ENCODE data around the gene C21orf58. TPM values are rescaled to one million over a fixed set of nuclear protein-coding genes. Genes with fewer than 3 reads are reported as not detected.
A peak's percentile ranks its signal among the peaks of the same experiment; 100 is the strongest.

C21orf58 gene
- total RNA-seq, 2 donors from 2014 or later, result 19.6 to 37.4 TPM

DNA sequence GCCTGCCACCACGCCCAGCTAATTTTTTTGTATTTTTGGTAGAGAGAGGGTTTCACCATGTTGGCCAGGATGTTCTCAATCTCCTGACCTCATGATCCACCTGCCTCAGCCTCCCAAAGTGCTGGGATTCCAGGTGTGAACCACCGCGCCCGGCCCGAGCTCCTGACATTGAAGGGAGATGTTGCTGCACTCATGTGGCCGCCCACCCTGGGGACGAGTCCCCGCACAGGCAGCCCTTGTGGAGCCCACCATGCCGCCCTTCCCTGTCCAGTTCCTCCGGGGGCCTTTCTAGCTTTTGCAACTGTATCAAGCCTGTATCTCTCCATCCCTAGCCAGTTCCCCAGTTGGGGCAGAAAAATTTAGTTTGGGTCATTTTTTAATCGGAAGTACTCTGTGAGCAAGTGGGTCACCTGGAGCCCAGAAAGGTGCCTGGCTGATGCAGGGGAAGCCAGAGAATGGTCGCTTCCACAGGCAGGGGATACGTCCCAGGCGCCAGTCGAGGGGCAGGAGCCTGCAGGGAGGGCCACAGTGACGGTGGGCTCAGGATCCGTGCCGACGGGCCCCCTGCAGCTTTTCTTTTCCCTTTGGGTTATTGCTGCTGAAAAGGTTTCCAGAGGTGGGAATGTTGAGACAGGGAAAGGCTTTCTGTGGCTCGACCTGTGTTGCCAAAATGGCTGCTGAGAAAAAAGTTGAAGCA is 20.7 kb upstream of the C21orf58 start:
- H3K27me3 Mint-ChIP-seq (ENCODE audit: insufficient read depth), result no peaks in the 10 kb centered on the region

DNA sequence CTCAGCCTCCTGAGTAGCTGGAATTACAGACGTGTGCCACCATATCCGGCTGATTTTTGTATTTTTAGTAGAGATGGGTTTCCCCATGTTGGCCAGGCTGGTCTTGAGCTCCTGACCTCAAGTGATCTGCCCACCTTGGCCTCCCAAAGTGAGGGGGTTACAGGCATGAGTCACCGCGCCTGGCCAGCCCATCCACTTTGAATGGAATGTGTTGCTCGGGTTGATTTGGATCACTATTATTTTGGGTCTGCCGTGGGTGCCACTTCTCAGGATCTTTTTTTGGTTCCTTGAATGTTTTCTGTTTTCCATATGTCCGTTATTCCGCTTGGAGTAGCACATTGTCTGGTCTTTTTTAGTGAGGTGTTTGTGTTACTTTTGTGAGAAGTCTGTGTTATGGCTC is 17.3 kb upstream of the C21orf58 start:
- Histone ChIP-seq H3K4me1 (ENCODE audit: control insufficient read depth, insufficient read depth, low read length) (no peaks in the 10 kb centered on the region), H3K9ac (ENCODE audit: extremely low read depth, low read length, poor library complexity, severe bottlenecking) (no peak overlapping the region), H3K36me3 (ENCODE audit: control insufficient read depth, insufficient read depth, low read length) (peaks cover 56% of the 10 kb centered on the region), H3K9me3 (ENCODE audit: control insufficient read depth, low read length) (no peaks in the 10 kb centered on the region), H3K4me3 (ENCODE audit: low read length) (no peak overlapping the region), H3K27ac (ENCODE audit: low read depth, low read length) (no peak overlapping the region), H3K27me3 (ENCODE audit: control insufficient read depth, insufficient read depth, low read length, poor library complexity, severe bottlenecking) (no peaks in the 10 kb centered on the region)
- Mint-ChIP-seq H3K4me3 (no peak overlapping the region), H3K4me1 (no peaks in the 10 kb centered on the region), H3K9me3 (no peaks in the 10 kb centered on the region), H3K36me3 (ENCODE audit: low read depth) (peaks cover 80% of the 10 kb centered on the region), H3K27me3 (ENCODE audit: insufficient read depth) (no peaks in the 10 kb centered on the region), H3K27ac (no peak overlapping the region)
- 98 to 100% methylated on average over 2 to 8 of the region's 8 CpGs for WGBS, 2 experiments (ENCODE audit: insufficient coverage in 1 of 2, insufficient read length in 1 of 2)
- TF ChIP-seq, protein P1, sequence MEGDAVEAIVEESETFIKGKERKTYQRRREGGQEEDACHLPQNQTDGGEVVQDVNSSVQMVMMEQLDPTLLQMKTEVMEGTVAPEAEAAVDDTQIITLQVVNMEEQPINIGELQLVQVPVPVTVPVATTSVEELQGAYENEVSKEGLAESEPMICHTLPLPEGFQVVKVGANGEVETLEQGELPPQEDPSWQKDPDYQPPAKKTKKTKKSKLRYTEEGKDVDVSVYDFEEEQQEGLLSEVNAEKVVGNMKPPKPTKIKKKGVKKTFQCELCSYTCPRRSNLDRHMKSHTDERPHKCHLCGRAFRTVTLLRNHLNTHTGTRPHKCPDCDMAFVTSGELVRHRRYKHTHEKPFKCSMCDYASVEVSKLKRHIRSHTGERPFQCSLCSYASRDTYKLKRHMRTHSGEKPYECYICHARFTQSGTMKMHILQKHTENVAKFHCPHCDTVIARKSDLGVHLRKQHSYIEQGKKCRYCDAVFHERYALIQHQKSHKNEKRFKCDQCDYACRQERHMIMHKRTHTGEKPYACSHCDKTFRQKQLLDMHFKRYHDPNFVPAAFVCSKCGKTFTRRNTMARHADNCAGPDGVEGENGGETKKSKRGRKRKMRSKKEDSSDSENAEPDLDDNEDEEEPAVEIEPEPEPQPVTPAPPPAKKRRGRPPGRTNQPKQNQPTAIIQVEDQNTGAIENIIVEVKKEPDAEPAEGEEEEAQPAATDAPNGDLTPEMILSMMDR (conservative IDR thresholded peaks at IDR 0.05), result no peak
- no peak for DNase-seq

More for the DNA sequence above, 20.7 kb upstream of the C21orf58 start:
- WGBS, 2 experiments (ENCODE audit: insufficient coverage in 1 of 2, insufficient read length in 1 of 2), result 90 to 94% methylated on average over 18 to 20 of the region's 20 CpGs
- H3K27ac Mint-ChIP-seq, result peak overlapping the region; percentile 48
- no peak overlapping the region for H3K4me3 ChIP-seq (ENCODE audit: low read length)
- H3K27me3 ChIP-seq (ENCODE audit: control insufficient read depth, insufficient read depth, low read length, poor library complexity, severe bottlenecking), result no peaks in the 10 kb centered on the region
- peaks cover 84% of the 10 kb centered on the region for H3K36me3 Mint-ChIP-seq (ENCODE audit: low read depth)
- no peaks in the 10 kb centered on the region for H3K4me1 Mint-ChIP-seq
- H3K9me3 Mint-ChIP-seq, result no peaks in the 10 kb centered on the region
- no peak for DNase-seq
- no peak overlapping the region for H3K27ac ChIP-seq (ENCODE audit: low read depth, low read length)
- H3K9me3 ChIP-seq (ENCODE audit: control insufficient read depth, low read length), result no peaks in the 10 kb centered on the region
- no peaks in the 10 kb centered on the region for H3K4me1 ChIP-seq (ENCODE audit: control insufficient read depth, insufficient read depth, low read length)
- H3K4me3 Mint-ChIP-seq, result no peak overlapping the region
- TF ChIP-seq, protein P1 (conservative IDR thresholded peaks at IDR 0.05), result no peak
- no peak overlapping the region for H3K9ac ChIP-seq (ENCODE audit: extremely low read depth, low read length, poor library complexity, severe bottlenecking)
- H3K36me3 ChIP-seq (ENCODE audit: control insufficient read depth, insufficient read depth, low read length), result peaks cover 58% of the 10 kb centered on the region

DNA sequence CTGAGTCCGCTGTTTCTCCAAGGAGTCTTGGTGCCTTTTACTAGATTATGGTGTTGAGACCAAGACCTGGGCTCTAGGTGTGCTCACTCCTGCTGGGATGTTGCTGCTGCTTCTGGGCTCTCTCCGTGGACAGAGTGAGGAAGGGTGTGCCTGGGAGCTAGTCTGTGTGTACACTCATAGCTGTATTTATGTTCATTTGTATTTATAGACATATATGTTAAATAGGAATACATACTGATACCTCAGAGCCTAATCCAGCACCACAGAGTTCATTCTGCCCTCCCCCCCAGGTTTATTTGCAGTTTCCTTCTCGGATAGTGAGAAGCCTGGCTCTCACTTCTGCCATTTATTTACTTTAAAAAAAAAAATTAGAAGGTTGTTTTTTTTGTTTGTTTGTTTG is 12.9 kb upstream of the C21orf58 start:
- Mint-ChIP-seq H3K27ac (no peak overlapping the region), H3K4me3 (no peak overlapping the region)

More for the DNA sequence above, 12.9 kb upstream of the C21orf58 start:
- peaks cover 69% of the 10 kb centered on the region for H3K36me3 ChIP-seq (ENCODE audit: control insufficient read depth, insufficient read depth, low read length)
- 99 to 100% methylated on average over 2 to 3 of the region's 3 CpGs for WGBS, 2 experiments (ENCODE audit: insufficient coverage in 1 of 2, insufficient read length in 1 of 2)
- H3K4me3 ChIP-seq (ENCODE audit: low read length), result no peak overlapping the region
- H3K9me3 Mint-ChIP-seq, result no peaks in the 10 kb centered on the region
- H3K4me1 Mint-ChIP-seq, result no peaks in the 10 kb centered on the region
- H3K27ac ChIP-seq (ENCODE audit: low read depth, low read length), result no peak overlapping the region
- H3K4me1 ChIP-seq (ENCODE audit: control insufficient read depth, insufficient read depth, low read length), result no peaks in the 10 kb centered on the region
- H3K36me3 Mint-ChIP-seq (ENCODE audit: low read depth), result peaks cover 73% of the 10 kb centered on the region
- no peaks in the 10 kb centered on the region for H3K27me3 ChIP-seq (ENCODE audit: control insufficient read depth, insufficient read depth, low read length, poor library complexity, severe bottlenecking)
- no peak overlapping the region for H3K9ac ChIP-seq (ENCODE audit: extremely low read depth, low read length, poor library complexity, severe bottlenecking)
- no peak for DNase-seq
- H3K9me3 ChIP-seq (ENCODE audit: control insufficient read depth, low read length), result no peaks in the 10 kb centered on the region
- TF ChIP-seq, protein P1 (conservative IDR thresholded peaks at IDR 0.05), result no peak
- H3K27me3 Mint-ChIP-seq (ENCODE audit: insufficient read depth), result no peaks in the 10 kb centered on the region

Measured in endodermal cell (in vitro differentiated cells).